Esophagus squamous epithelium (tissue), 4 donors: Measurements from ENCODE around the gene AMFR.

ENCODE experiments used
- CTCF ChIP-seq, 6 experiments: fragments of 450-650 bp in 4 of 6; fragments of 200-600 bp in 2 of 6; sonication (generic) in 2 of 6; IDR thresholded peaks; one replicate each; pipeline ENCODE4 v1.5.1; 2016 to 2019; ENCODE audit warnings: antibody characterized with exemption in 6 of 6, mild to moderate bottlenecking in 4 of 6, moderate library complexity in 4 of 6
- POLR2A ChIP-seq, 4 donors: fragments of 450-650 bp; IDR thresholded peaks; one replicate each; pipeline ENCODE4 v1.6.1; 2017; ENCODE audit warnings: antibody characterized with exemption in 4 of 4, mild to moderate bottlenecking in 4 of 4, moderate library complexity in 3 of 4

GRCh38 chr16:56369202-56369601 lies 56.1 kb downstream of the AMFR start:
- no peak for TF ChIP-seq POLR2A (IDR thresholded peaks at IDR 0.05)
- no peak for TF ChIP-seq CTCF (IDR thresholded peaks at IDR 0.05)
